Esophagus muscularis mucosa (tissue), 3 donors: ENCODE measurements around the gene USF3.

ENCODE experiments used
- CTCF ChIP-seq, 3 experiments: fragments of 200-600 bp in 2 of 3; fragments of 450-650 bp in 1 of 3; sonication (generic) in 2 of 3; IDR thresholded peaks; one replicate each; pipeline ENCODE4 v1.5.1; 2017 to 2019; ENCODE audit warnings: antibody characterized with exemption in 3 of 3, mild to moderate bottlenecking in 2 of 3, moderate library complexity in 1 of 3
- POLR2A ChIP-seq: fragments of 450-650 bp; IDR thresholded peaks from one replicate; pipeline ENCODE4 v1.6.1; 2017; ENCODE audit warnings: antibody characterized with exemption, moderate library complexity, mild to moderate bottlenecking, low read depth
- POLR2AphosphoS5 ChIP-seq, 2 donors: sonication (generic); formaldehyde crosslinking; IDR thresholded peaks; one replicate each; pipeline ENCODE4 v1.6.1; 2017; ENCODE audit warnings: antibody characterized with exemption in 2 of 2

- TF ChIP-seq POLR2AphosphoS5 (IDR thresholded peaks at IDR 0.05) (no peak), CTCF (IDR thresholded peaks at IDR 0.05) (no peak), POLR2A (no peak)
Observed at GRCh38 chr3:113629584-113630421, 66.6 kb downstream of the USF3 start.
